GM23338 (cell line): ENCODE results near the gene NINJ2. TPM values are rescaled to one million over a fixed set of nuclear protein-coding genes. Genes with fewer than 3 reads are reported as not detected.
A peak's percentile ranks its signal among the peaks of the same experiment; 100 is the strongest.

Experiments used
- ATAC-seq: fragments of 200-7000 bp; cut with Tn5 transposase; 3 replicates; pipeline ENCODE4 v1.9.1; 2020
- DNase-seq: peaks from one replicate; pipeline ENCODE4 v3.0.0-alpha.2; 2015; ENCODE audit warnings: low spot score
- H2AFZ ChIP-seq: fragments of 200-600 bp; sonication (generic); 2 replicates; pipeline ENCODE4 v1.8.0; 2016; ENCODE audit warnings: antibody characterized with exemption, mild to moderate bottlenecking, moderate library complexity
- H3F3A ChIP-seq: fragments of 200-600 bp; sonication (generic); replicated peaks from 2 replicates; pipeline ENCODE4 v1.8.0; 2017; ENCODE audit warnings: antibody characterized with exemption, mixed run types, low read depth
- H3K27ac ChIP-seq: fragments of 200-600 bp; sonication (generic); 2 replicates; pipeline ENCODE4 v1.6.1; 2016; ENCODE audit warnings: low read depth
- H3K27me3 ChIP-seq: fragments of 200-600 bp; sonication (generic); 2 replicates; pipeline ENCODE4 v1.8.0; 2016; ENCODE audit warnings: mild to moderate bottlenecking, mixed run types, moderate library complexity; ENCODE audit not compliant: insufficient read depth
- H3K36me3 ChIP-seq: fragments of 200-600 bp; sonication (generic); 2 replicates; pipeline ENCODE4 v1.8.0; 2016; ENCODE audit warnings: mild to moderate bottlenecking; ENCODE audit not compliant: insufficient read depth
- H3K4me1 ChIP-seq: fragments of 200-600 bp; sonication (generic); 2 replicates; pipeline ENCODE4 v1.8.0; 2016; ENCODE audit warnings: mild to moderate bottlenecking, moderate library complexity; ENCODE audit not compliant: insufficient read depth
- H3K4me2 ChIP-seq: fragments of 200-600 bp; sonication (generic); 2 replicates; pipeline ENCODE4 v1.7.1; 2017; ENCODE audit warnings: mixed run types
- H3K4me3 ChIP-seq: fragments of 200-600 bp; sonication (generic); 2 replicates; pipeline ENCODE4 v1.6.1; 2016; ENCODE audit warnings: mixed run types
- H3K79me2 ChIP-seq: fragments of 200-600 bp; sonication (generic); replicated peaks from 2 replicates; pipeline ENCODE4 v1.8.0; 2017; ENCODE audit warnings: mild to moderate bottlenecking; ENCODE audit not compliant: insufficient read depth
- H3K9me2 ChIP-seq: fragments of 200-600 bp; sonication (generic); 2 replicates; pipeline ENCODE4 v1.8.0; 2017; ENCODE audit not compliant: insufficient read depth
- H4K20me1 ChIP-seq: fragments of 200-600 bp; sonication (generic); replicated peaks from 2 replicates; pipeline ENCODE4 v1.8.0; 2017; ENCODE audit warnings: mild to moderate bottlenecking; ENCODE audit not compliant: insufficient read depth
- H3K27ac Mint-ChIP-seq: 2 replicates; pipeline ENCODE4 v1.8.0; 2020; ENCODE audit warnings: inconsistent platforms, mild to moderate bottlenecking, moderate library complexity, mixed read lengths
- H3K27me3 Mint-ChIP-seq: 3 replicates; pipeline ENCODE4 v1.8.0; 2022; ENCODE audit warnings: low read depth, mild to moderate bottlenecking, moderate library complexity, mixed read lengths, inconsistent platforms; ENCODE audit not compliant: insufficient read depth, poor library complexity
- H3K36me3 Mint-ChIP-seq: 3 replicates; pipeline ENCODE4 v1.8.0; 2021; ENCODE audit warnings: low read depth, mild to moderate bottlenecking, inconsistent platforms, moderate library complexity, mixed read lengths
- H3K4me1 Mint-ChIP-seq: 3 replicates; pipeline ENCODE4 v1.8.0; 2020; ENCODE audit warnings: mild to moderate bottlenecking, inconsistent platforms, mixed read lengths
- H3K4me3 Mint-ChIP-seq: 3 replicates; pipeline ENCODE4 v1.8.0; 2021; ENCODE audit warnings: moderate library complexity, mild to moderate bottlenecking, inconsistent platforms, mixed read lengths
- H3K9me3 Mint-ChIP-seq: 3 replicates; pipeline ENCODE4 v1.8.0; 2020; ENCODE audit warnings: moderate library complexity, mild to moderate bottlenecking, inconsistent platforms, mixed read lengths
- CTCF ChIP-seq, 2 experiments: fragments of 200-600 bp in 1 of 2; sonication (generic) in 1 of 2; conservative IDR thresholded peaks; 2 replicates each; pipeline versions ENCODE4 v1.5.1 to v1.6.1; 2016 to 2017; ENCODE audit warnings: antibody characterized with exemption in 2 of 2, low read depth in 2 of 2, mild to moderate bottlenecking in 2 of 2, moderate library complexity in 1 of 2
- EZH2 ChIP-seq: fragments of 200-600 bp; sonication (generic); IDR thresholded peaks from one replicate; pipeline ENCODE4 v1.8.0; 2017; ENCODE audit warnings: antibody characterized with exemption, mild to moderate bottlenecking, low read depth; ENCODE audit not compliant: unreplicated experiment
- EZH2phosphoT487 ChIP-seq: fragments of 200-600 bp; sonication (generic); IDR thresholded peaks from one replicate; pipeline ENCODE4 v1.8.1; 2018; ENCODE audit warnings: antibody characterized with exemption; ENCODE audit not compliant: unreplicated experiment
- NANOG ChIP-seq: IDR thresholded peaks from 2 replicates; pipeline ENCODE4 v1.6.1; 2016; ENCODE audit warnings: antibody characterized with exemption, borderline replicate concordance
- POLR2AphosphoS5 ChIP-seq: IDR thresholded peaks from 2 replicates; pipeline ENCODE4 v1.6.1; 2016; ENCODE audit warnings: antibody characterized with exemption, low read depth
- REST ChIP-seq: IDR thresholded peaks from one replicate; pipeline ENCODE4 v1.6.1; 2018; ENCODE audit warnings: antibody characterized with exemption; ENCODE audit not compliant: unreplicated experiment
- STAT1 ChIP-seq: IDR thresholded peaks from one replicate; pipeline ENCODE4 v1.6.1; 2016; ENCODE audit warnings: antibody characterized with exemption; ENCODE audit not compliant: unreplicated experiment
- ZNF114 ChIP-seq: fragments of 250-450 bp; sonication (Bioruptor Pico); IDR thresholded peaks from 2 replicates; pipeline ENCODE4 v1.5.0; 2020; ENCODE audit warnings: mild to moderate bottlenecking, moderate library complexity
- ZNF331 ChIP-seq: fragments of 250-450 bp; sonication (Bioruptor Pico); IDR thresholded peaks from 2 replicates; pipeline ENCODE4 v1.5.0; 2020; ENCODE audit warnings: low read depth, mild to moderate bottlenecking, moderate library complexity
- polyA plus RNA-seq: library from polyadenylated mRNA; unstranded; fragments of >200 nt; fragmentation: Nextera tagmentation; extraction: Ambion mirVana; gene quantifications from 2 replicates; pipeline ENCODE4 v1.2.1, GENCODE V29; 2016
- total RNA-seq: library from RNA; depleted of rRNA; stranded (reverse); fragments of >200 nt; shearing (Covaris generic); gene quantifications from 2 replicates; pipeline ENCODE4 v1.2.3, GENCODE V29; 2014
- TF ChIP-seq, protein P1 (sequence below): fragments of 250-450 bp; sonication (Bioruptor Pico); IDR thresholded peaks from 2 replicates; pipeline ENCODE4 v1.5.0; 2020; ENCODE audit warnings: mild to moderate bottlenecking, moderate library complexity
- TF ChIP-seq, protein P2 (sequence below): IDR thresholded peaks from 2 replicates; pipeline ENCODE4 v1.6.1; 2016; ENCODE audit warnings: antibody characterized with exemption

The NINJ2 gene
- total and polyA plus RNA-seq, 2 experiments from 2014 or later: 0.94 to 2.6 TPM

DNA sequence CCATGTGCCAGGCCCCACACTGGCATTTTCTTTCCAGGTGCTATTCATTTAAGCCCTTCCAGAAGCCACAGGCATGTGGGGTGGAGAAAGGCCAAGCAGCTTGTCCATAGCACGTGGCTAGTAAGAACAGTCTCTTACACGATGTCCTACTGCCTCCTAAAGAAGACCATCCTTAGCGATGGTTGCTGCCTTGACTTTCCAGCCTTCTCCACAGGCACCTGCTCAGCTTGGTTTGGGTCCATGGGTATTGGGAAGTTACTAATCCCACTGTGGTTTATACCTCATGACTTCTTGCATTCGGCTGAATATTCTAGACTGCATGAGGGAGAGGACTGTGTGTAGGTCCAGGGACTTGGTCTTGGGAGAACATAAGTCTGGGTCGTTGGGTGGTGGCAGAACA lies 49.2 kb downstream of the NINJ2 start (continued):
- TF ChIP-seq, protein P1, sequence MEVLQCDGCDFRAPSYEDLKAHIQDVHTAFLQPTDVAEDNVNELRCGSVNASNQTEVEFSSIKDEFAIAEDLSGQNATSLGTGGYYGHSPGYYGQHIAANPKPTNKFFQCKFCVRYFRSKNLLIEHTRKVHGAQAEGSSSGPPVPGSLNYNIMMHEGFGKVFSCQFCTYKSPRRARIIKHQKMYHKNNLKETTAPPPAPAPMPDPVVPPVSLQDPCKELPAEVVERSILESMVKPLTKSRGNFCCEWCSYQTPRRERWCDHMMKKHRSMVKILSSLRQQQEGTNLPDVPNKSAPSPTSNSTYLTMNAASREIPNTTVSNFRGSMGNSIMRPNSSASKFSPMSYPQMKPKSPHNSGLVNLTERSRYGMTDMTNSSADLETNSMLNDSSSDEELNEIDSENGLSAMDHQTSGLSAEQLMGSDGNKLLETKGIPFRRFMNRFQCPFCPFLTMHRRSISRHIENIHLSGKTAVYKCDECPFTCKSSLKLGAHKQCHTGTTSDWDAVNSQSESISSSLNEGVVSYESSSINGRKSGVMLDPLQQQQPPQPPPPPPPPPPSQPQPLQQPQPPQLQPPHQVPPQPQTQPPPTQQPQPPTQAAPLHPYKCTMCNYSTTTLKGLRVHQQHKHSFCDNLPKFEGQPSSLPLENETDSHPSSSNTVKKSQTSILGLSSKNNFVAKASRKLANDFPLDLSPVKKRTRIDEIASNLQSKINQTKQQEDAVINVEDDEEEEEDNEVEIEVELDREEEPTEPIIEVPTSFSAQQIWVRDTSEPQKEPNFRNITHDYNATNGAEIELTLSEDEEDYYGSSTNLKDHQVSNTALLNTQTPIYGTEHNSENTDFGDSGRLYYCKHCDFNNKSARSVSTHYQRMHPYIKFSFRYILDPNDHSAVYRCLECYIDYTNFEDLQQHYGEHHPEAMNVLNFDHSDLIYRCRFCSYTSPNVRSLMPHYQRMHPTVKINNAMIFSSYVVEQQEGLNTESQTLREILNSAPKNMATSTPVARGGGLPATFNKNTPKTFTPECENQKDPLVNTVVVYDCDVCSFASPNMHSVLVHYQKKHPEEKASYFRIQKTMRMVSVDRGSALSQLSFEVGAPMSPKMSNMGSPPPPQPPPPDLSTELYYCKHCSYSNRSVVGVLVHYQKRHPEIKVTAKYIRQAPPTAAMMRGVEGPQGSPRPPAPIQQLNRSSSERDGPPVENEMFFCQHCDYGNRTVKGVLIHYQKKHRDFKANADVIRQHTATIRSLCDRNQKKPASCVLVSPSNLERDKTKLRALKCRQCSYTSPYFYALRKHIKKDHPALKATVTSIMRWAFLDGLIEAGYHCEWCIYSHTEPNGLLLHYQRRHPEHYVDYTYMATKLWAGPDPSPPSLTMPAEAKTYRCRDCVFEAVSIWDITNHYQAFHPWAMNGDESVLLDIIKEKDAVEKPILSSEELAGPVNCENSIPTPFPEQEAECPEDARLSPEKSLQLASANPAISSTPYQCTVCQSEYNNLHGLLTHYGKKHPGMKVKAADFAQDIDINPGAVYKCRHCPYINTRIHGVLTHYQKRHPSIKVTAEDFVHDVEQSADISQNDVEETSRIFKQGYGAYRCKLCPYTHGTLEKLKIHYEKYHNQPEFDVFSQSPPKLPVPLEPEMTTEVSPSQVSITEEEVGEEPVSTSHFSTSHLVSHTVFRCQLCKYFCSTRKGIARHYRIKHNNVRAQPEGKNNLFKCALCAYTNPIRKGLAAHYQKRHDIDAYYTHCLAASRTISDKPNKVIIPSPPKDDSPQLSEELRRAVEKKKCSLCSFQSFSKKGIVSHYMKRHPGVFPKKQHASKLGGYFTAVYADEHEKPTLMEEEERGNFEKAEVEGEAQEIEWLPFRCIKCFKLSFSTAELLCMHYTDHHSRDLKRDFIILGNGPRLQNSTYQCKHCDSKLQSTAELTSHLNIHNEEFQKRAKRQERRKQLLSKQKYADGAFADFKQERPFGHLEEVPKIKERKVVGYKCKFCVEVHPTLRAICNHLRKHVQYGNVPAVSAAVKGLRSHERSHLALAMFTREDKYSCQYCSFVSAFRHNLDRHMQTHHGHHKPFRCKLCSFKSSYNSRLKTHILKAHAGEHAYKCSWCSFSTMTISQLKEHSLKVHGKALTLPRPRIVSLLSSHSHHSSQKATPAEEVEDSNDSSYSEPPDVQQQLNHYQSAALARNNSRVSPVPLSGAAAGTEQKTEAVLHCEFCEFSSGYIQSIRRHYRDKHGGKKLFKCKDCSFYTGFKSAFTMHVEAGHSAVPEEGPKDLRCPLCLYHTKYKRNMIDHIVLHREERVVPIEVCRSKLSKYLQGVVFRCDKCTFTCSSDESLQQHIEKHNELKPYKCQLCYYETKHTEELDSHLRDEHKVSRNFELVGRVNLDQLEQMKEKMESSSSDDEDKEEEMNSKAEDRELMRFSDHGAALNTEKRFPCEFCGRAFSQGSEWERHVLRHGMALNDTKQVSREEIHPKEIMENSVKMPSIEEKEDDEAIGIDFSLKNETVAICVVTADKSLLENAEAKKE: no peak
- TF ChIP-seq ZNF331 (no peak), EZH2 (no peak), ZNF114 (CRISPR knock-in tag) (no peak), NANOG (no peak), STAT1 (no peak), EZH2phosphoT487 (no peak)
- TF ChIP-seq, protein P2, sequence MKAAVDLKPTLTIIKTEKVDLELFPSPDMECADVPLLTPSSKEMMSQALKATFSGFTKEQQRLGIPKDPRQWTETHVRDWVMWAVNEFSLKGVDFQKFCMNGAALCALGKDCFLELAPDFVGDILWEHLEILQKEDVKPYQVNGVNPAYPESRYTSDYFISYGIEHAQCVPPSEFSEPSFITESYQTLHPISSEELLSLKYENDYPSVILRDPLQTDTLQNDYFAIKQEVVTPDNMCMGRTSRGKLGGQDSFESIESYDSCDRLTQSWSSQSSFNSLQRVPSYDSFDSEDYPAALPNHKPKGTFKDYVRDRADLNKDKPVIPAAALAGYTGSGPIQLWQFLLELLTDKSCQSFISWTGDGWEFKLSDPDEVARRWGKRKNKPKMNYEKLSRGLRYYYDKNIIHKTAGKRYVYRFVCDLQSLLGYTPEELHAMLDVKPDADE: no peak

GRCh38 chr12:612886-613285 lies 50.4 kb downstream of the NINJ2 start:
- no peaks in the 10 kb centered on the region for H3K4me1 ChIP-seq
- no peaks in the 10 kb centered on the region for H3K27me3 ChIP-seq
- peaks cover 7% of the 10 kb centered on the region for H3K4me1 Mint-ChIP-seq
- no peak overlapping the region for H3K4me3 Mint-ChIP-seq
- H3K27ac ChIP-seq: no peak overlapping the region
- ATAC-seq: no peak
- H4K20me1 ChIP-seq: no peaks in the 10 kb centered on the region
- H3K9me3 Mint-ChIP-seq: no peaks in the 10 kb centered on the region
- no peak overlapping the region for H3K4me2 ChIP-seq
- 0 out of 2 replicates have a peak overlapping the region, but pooled peaks have one; percentile 56 for H2AFZ ChIP-seq
- H3K9me2 ChIP-seq: no peaks in the 10 kb centered on the region
- H3K36me3 ChIP-seq: no peaks in the 10 kb centered on the region
- H3K36me3 Mint-ChIP-seq: no peaks in the 10 kb centered on the region
- peaks cover 3% of the 10 kb centered on the region for H3K27me3 Mint-ChIP-seq
- no peak overlapping the region for H3K27ac Mint-ChIP-seq
- no peak for DNase-seq
- H3F3A ChIP-seq: no peaks in the 10 kb centered on the region
- H3K4me3 ChIP-seq: no peak overlapping the region
- H3K79me2 ChIP-seq: no peaks in the 10 kb centered on the region
- TF ChIP-seq POLR2AphosphoS5: no peak
- TF ChIP-seq, protein P2: no peak
- TF ChIP-seq ZNF331: no peak
- no peak for TF ChIP-seq STAT1
- TF ChIP-seq NANOG: no peak
- TF ChIP-seq REST: no peak
- no peak for TF ChIP-seq ZNF114 (CRISPR knock-in tag)
- no peak for TF ChIP-seq EZH2
- no peak for TF ChIP-seq CTCF (conservative IDR thresholded peaks at IDR 0.05; ENCODE audit: low read depth in 2 of 2)
